Neutrophil (primary cell): ENCODE measurements around the gene FGF19.
"Not testable (repeated sequence)": the region's sequence is repeated elsewhere in the genome, so short reads cannot be mapped to it uniquely, and the experiment has no call there.

ENCODE experiments used
- H3K27ac ChIP-seq: fragments of 200-600 bp; sonication (generic); 2 replicates; pipeline ENCODE4 v1.5.1; 2016; ENCODE audit warnings: mild to moderate bottlenecking, moderate library complexity
- H3K27me3 ChIP-seq: fragments of 200-600 bp; sonication (generic); 2 replicates; pipeline ENCODE4 v1.6.0; 2016; ENCODE audit warnings: mild to moderate bottlenecking
- H3K36me3 ChIP-seq: fragments of 200-600 bp; sonication (generic); 2 replicates; pipeline ENCODE4 v1.5.1; 2017
- H3K4me1 ChIP-seq, 2 experiments: fragments of 200-600 bp in 1 of 2; sonication (generic) in 1 of 2; 1 replicate in 1 of 2; 2 replicates in 1 of 2; pipeline versions ENCODE4 v1.5.1 to v1.6.1; 2013 to 2016; ENCODE audit warnings: low read depth in 1 of 2, low read length in 1 of 2, mild to moderate bottlenecking in 1 of 2, moderate library complexity in 1 of 2; ENCODE audit not compliant: control insufficient read depth in 1 of 2, insufficient read depth in 1 of 2
- H3K4me3 ChIP-seq, 2 experiments: fragments of 200-600 bp in 1 of 2; sonication (generic) in 1 of 2; 1 replicate in 1 of 2; 2 replicates in 1 of 2; pipeline ENCODE4 v1.5.1; 2013 to 2016; ENCODE audit warnings: low read depth in 1 of 2, low read length in 1 of 2, mild to moderate bottlenecking in 1 of 2, moderate library complexity in 1 of 2
- H3K9me3 ChIP-seq: fragments of 200-600 bp; sonication (generic); 2 replicates; pipeline ENCODE4 v1.5.1; 2016
- CTCF ChIP-seq: fragments of 200-600 bp; sonication (generic); IDR thresholded peaks from 2 replicates; pipeline ENCODE4 v1.5.1; 2016; ENCODE audit warnings: antibody characterized with exemption

Gene FGF19

GRCh38 chr11:69697861-69698260 lies 6.0 kb downstream of the FGF19 start:
- Histone ChIP-seq H3K27ac (no peak overlapping the region), H3K9me3 (no peaks in the 10 kb centered on the region), H3K27me3 (peaks cover 97% of the 10 kb centered on the region), H3K4me3 (no peak overlapping the region), H3K4me1 (no peaks in the 10 kb centered on the region), H3K36me3 (no peaks in the 10 kb centered on the region)
- no peak for TF ChIP-seq CTCF

GRCh38 chr11:69697469-69697843 lies 6.4 kb downstream of the FGF19 start:
- no peak for TF ChIP-seq CTCF
- no peak overlapping the region for H3K4me3 ChIP-seq
- H3K4me1 ChIP-seq, result no peaks in the 10 kb centered on the region
- no peaks in the 10 kb centered on the region for H3K9me3 ChIP-seq
- H3K27ac ChIP-seq, result no peak overlapping the region
- no peaks in the 10 kb centered on the region for H3K36me3 ChIP-seq
- peaks cover 97% of the 10 kb centered on the region for H3K27me3 ChIP-seq

- H3K27ac ChIP-seq, result no peak overlapping the region
- H3K4me3 ChIP-seq, result no peak overlapping the region
- H3K27me3 ChIP-seq, result peaks cover 97% of the 10 kb centered on the region
- TF ChIP-seq CTCF, result no peak
- H3K36me3 ChIP-seq, result no peaks in the 10 kb centered on the region
- no peaks in the 10 kb centered on the region for H3K4me1 ChIP-seq
- H3K9me3 ChIP-seq, result no peaks in the 10 kb centered on the region
These were observed 6.9 kb downstream of the FGF19 start for GRCh38 chr11:69696749-69697468.

- H3K27me3 ChIP-seq, result peaks cover 97% of the 10 kb centered on the region
- not testable (repeated sequence) for H3K4me3 ChIP-seq, H3K27ac ChIP-seq, H3K9me3 ChIP-seq, H3K36me3 ChIP-seq, H3K4me1 ChIP-seq
These were observed 7.8 kb downstream of the FGF19 start for GRCh38 chr11:69695995-69696394.

GRCh38 chr11:69695581-69695980 lies 8.2 kb downstream of the FGF19 start:
- no peaks in the 10 kb centered on the region for H3K9me3 ChIP-seq
- no peak overlapping the region for H3K27ac ChIP-seq
- H3K27me3 ChIP-seq, result peaks cover 97% of the 10 kb centered on the region
- H3K4me3 ChIP-seq, result no peak overlapping the region
- TF ChIP-seq CTCF, result no peak
- H3K4me1 ChIP-seq, result no peaks in the 10 kb centered on the region
- no peaks in the 10 kb centered on the region for H3K36me3 ChIP-seq

- no peaks in the 10 kb centered on the region for H3K4me1 ChIP-seq
- H3K27me3 ChIP-seq, result peaks cover 97% of the 10 kb centered on the region
- no peaks in the 10 kb centered on the region for H3K36me3 ChIP-seq
- H3K27ac ChIP-seq, result no peak overlapping the region
- no peak for TF ChIP-seq CTCF
- no peak overlapping the region for H3K4me3 ChIP-seq
- H3K9me3 ChIP-seq, result no peaks in the 10 kb centered on the region
These were observed 9.0 kb downstream of the FGF19 start for GRCh38 chr11:69694781-69695180.
